HPDE6-E6E7 (cell line): Measurements from ENCODE around the gene RNF6.

ENCODE experiments used
- DNase-seq: peaks from one replicate; pipeline ENCODE4 v3.0.0; 2011; ENCODE audit warnings: missing footprints; ENCODE audit errors: extremely low spot score

RNF6 gene

DNA sequence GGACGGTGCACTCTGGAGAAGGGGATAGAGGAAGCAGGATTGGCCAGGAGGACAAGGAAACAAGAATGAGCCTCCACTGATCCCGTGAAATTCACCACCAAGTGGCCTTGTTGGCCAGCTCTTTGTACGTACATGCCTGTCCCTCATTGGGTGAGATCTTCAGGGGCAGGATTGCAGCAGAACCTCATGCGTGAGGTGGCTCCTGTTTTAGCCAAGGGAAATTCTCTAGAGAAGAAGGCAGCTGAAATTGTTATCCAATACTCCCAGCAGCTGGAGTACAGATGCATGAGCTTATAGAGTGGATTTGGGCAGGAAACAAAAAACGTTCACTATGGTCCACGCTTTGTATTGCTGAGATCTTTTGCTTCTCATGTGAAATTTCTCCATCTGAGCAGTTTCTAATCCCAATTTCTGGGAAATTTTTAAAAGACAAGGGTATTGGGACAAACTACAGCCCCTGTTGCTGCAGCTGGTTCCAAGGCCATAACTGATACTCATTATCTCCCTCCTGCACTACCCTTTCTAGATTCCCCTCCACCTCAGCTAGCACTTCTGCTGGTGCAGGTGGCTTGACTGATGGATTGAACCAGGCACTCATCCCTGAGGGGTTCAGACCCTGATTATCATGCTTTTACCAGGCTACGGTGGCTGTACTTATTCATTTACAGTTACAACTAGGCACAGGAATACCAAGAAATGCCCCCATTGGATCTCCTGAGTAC is 3.9 kb upstream of the RNF6 start:
- no peak for DNase-seq

DNA sequence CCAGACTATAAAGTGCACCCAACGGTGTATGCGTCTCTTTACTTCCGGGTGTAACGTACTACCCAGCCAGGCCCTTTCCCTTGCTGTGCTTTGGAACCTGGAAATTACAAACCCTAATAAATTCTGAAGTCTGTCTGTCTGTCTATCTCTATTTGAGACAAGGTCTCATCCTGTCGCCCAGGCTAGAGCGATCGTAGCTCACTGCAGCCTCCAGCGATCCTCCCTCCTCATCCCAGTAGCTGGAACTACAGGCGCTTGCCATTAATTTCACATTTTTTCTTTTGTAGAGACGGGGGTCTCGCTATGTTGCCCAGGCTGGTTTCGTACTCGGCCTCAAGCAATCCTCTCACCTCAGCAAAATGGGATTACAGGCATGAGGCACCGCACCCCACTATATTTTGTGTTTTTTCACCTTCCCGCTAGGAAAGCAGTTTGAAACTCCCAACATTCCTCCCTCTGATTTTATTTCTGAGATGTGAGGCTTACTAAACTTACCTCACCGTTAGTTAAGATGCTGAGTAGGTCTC is 469 bp upstream of the RNF6 start:
- no peak for DNase-seq

- DNase-seq = no peak
Measured at GRCh38 chr13:26221399-26221720, 754 bp downstream of the RNF6 start.

DNA sequence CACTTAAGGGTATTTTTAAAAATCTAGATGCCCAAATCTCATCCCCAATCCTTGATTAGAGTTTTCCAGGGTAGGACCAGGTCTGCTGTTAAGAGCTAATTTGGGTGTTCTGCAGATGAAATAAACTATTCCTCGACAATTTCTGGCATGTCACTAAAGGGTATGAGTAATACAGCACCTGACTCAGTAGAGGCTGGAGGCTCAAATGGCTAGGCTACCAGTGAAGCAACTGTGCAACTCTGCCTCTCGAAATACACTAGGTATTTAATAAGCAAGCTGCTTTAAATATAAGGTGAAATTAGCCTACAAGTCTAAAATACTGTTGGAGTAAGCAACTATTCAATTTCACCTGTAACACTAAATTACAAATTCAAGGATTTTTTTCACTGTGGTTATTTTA is 1.5 kb downstream of the RNF6 start:
- peak; percentile 2 for DNase-seq

GRCh38 chr13:26219726-26220125 is 2.4 kb downstream of the RNF6 start:
- no peak for DNase-seq

DNA sequence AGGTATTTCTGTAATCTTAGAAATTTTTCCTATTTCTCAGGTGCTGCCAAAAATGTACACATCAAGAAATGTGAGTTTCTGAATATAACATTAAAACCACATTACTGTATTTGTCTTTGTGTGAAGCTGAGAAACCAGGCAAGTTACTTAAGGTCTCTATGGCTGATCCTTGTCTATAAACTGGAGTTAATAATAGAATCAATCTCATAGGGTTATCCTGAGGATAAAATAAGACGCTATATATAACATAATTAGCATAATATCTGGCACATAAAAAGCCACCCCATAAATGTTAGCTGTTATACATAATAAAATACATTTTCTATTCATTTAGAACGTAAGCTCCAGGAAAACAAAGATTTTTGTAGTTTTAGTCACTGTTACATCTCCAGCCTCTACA is 6.1 kb downstream of the RNF6 start:
- no peak for DNase-seq

- DNase-seq = no peak
Measured at GRCh38 chr13:26213982-26214381, 8.1 kb downstream of the RNF6 start.

- no peak for DNase-seq
Measured at GRCh38 chr13:26213345-26213744, 8.8 kb downstream of the RNF6 start.

DNA sequence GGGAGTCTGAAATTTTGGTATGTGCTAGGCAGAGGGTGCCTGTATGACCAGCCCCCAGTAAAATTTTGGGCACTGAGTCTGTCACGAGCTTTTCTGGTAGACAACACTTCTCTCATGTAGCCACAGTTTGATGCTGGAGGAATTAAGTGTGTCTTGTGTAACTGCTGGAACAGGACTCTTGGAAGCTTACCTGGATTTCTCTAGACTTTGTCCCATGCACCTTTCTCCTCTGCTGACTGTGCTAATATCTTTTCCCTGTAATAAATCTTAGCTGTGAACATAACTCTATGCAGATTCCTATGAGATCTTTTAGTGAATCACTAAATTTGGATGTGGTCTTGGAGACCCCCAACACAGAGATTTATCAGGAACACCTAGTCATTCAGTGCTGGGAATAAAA is 13.8 kb downstream of the RNF6 start:
- DNase-seq = no peak

GRCh38 chr13:26202365-26202972 is 19.6 kb downstream of the RNF6 start:
- no peak for DNase-seq

GRCh38 chr13:26200811-26201210 is 21.3 kb downstream of the RNF6 start:
- DNase-seq = no peak

DNA sequence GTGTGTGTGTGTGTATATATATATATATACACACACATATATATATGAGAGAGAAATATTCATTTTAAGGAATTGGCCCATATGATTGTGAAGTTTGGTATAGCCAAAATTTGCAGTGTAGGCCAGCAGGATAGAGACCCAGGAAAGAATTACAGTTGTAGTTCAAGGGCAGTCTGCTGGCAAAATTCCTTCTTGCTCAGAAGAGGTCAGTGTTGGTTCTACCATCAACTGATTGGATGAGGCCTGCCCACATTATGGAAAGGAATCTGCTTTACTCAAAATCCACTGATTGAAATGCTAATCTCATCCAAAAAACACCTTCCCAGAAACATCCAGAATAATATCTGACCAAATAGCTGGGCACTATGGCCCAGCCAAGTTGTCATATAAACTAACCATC is 24.0 kb downstream of the RNF6 start:
- no peak for DNase-seq

DNA sequence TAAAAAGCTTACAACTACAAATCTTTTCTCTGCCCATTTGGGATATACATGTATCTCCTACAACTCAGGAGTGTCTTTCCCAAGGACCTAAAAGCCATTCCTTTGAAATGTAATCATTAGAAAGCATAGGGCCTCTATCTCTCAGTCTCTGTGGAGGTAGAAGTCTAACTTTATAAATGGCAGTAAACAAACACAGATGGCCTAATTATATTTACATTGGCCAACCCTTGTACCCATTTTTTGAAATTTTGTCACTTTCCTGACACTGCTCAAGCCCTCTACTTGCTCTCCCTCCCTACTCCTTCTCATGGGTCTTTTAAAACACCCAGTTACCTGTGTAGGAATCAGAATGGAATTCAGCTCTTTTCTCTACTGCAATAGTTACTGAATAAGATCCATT is 24.8 kb downstream of the RNF6 start:
- DNase-seq = no peak

DNA sequence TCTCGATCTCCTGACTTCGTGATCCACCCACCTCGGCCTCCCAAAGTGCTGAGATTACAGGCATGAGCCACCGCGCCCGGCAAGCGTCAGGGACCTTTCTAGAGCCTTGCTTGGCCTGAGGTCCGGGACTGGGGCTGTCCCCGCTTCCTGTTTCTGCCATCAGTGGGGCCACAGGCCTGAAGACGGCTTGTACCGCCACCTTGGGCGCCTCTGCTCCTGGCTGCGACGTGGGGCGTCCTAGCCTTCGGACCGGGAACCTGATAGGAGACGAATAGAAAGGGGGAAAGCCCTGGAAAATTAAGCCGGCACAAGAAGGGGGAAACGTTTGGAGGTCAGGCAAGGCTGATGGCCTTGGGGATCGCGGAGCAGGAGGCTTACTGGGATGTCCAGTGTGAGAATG is 35.1 kb downstream of the RNF6 start:
- no peak for DNase-seq

DNA sequence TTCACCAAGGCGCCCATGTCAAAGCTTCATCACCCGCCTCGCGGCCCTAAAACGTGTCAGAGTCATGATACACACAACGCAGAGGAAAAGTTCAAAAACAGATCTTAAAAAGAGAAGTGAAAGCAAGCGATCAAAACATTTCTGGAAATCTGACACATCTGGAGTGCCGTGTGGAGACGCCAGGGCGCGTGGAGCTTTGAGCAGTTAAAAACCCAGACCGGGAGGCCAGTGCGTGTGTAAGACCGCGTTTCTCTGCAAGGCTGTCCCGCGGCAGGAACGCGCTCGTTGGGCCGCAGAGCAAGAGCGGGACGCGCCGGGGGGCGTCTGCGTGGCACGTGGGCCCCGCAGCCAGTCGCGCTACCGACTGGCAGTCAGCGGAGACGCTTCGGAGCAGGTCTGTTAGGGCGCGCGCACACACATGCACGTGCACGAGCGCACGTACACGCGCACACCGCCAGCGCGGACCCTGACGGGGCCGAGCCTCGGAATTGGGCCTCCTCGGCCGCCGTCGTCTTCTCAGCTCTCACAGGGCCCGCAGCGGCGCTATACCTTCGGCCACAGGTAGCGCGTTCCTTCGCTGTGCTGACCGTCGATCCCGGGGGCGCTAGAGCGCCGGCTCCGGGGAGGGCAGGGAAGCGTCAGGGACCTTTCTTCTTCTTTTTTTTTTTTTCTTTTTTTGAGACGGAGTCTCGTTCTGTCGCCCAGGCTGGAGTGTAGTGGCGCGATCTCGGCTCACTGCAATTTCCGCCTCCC is 35.8 kb downstream of the RNF6 start:
- peak; percentile 34 for DNase-seq

- DNase-seq = no peak
Measured at GRCh38 chr13:26185720-26186117, 36.4 kb downstream of the RNF6 start.

GRCh38 chr13:26184791-26185250 is 37.3 kb downstream of the RNF6 start:
- DNase-seq = peak; percentile 9

DNA sequence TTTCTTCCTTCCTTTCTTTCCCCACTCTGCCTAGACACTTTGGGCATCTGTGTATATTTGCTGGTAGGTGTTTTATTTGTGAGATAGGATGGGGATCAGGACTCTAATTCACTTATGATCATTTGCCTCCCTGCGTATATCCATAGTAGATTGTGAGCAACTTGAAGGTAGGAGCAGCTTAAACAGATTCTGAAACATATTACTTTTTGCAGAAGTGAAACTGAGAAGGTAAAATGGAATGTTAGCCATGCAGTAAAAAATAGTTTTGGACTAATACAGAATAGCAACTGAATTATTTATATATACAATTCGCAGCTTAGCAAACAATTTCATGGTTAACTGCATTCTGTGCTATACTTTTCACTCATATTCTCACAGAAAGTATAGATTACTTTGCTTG is 38.7 kb downstream of the RNF6 start:
- DNase-seq = no peak

GRCh38 chr13:26179344-26179743 is 42.8 kb downstream of the RNF6 start:
- no peak for DNase-seq

DNA sequence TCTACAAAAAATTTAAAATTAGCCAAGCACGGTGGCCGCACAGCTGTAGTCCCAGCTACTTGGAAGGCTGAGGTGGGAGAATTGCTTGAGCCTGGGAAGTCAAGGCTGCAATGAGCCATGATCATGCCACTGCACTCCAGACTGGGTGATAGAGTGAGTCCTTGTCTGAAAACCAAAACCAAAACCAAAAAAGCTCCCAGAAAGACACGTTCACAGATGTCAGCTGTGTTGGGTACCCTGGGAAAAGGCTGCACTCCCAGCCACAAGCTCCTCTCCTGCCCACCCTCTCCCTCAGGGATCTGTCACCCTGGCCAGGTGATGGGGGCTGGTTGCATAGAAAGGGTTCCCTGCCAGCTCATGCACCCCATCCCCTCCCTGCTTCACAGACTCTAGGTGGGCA is 53.3 kb downstream of the RNF6 start:
- DNase-seq = no peak

DNA sequence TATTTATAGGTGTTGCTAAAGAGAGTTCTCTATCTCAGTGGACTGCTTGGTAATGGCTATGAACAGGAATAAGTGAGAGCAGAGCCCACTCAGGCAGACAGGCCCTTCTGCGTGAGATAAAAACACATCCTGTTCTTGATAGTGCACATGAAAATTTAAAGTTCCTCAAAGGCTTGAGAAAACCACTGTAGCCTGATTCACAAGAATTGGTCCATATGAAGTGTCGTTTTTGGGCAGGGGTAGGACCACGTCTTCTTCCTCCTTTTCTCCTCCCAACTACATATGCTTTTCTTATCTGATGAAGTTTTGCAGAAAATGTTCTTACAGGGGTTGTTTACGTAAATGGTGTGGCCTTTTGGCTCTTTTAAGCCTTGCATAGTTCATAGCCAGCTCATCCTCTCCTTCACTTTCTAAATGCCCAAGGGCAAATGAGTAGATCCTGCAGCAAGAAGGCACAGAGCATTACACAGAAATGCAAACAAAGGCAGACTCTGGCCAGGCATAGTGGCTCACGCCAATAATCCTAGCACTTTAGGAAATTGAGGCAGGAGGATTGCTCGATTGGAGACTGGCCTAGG is 53.8 kb downstream of the RNF6 start:
- DNase-seq = no peak

GRCh38 chr13:26163812-26164211 is 58.3 kb downstream of the RNF6 start:
- no peak for DNase-seq
